ENCODE measurements around the gene BCAM. TPM values are rescaled to one million over a fixed set of nuclear protein-coding genes. Genes with fewer than 3 reads are reported as not detected.

The BCAM gene
- total RNA-seq, 1 experiment from 2014 or later, result 78.7 TPM

DNA sequence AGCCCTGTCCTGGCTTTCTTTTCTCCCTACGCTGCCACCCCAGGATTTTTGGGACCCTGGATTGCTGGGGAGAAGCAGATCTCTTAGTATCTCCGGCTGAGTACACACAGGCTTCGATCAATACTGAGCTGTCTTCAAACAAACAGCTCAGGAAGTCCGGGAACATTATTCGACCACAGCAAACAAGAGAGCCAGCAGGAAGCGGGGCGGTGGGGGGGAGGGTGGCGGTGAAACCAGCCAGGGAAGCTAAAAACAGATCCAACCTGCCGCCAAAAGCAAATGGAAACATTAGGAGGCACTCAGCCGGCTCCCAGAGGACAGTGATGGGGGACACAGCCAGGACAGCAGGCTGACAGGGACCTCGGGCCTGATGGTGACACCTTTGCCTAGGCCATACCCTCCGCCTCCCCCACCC, 12.2 kb upstream of the BCAM start:
- Histone ChIP-seq H3K4me3 (replicated peaks in 1 of 2; ENCODE audit: low read depth in 1 of 2, low read length in 2 of 2) (no peak overlapping the region), H4K20me1 (ENCODE audit: insufficient read depth) (no peaks in the 10 kb centered on the region), H3K9me3 (ENCODE audit: control insufficient read depth in 1 of 2, insufficient read depth in 1 of 2, low read depth in 1 of 2, low read length in 2 of 2) (no peaks in the 10 kb centered on the region), H3K4me1 (ENCODE audit: control insufficient read depth in 1 of 2, insufficient read depth in 2 of 2, low read length in 2 of 2) (peaks cover 3 to 9% of the 10 kb centered on the region in 2 experiments; a peak in 3 of 4 replicates), H3K36me3 (ENCODE audit: control insufficient read depth in 1 of 2, insufficient read depth in 2 of 2, low read length in 2 of 2) (peaks cover 17 to 27% of the 10 kb centered on the region in 2 experiments; a peak in 3 of 4 replicates), H3K9ac (ENCODE audit: low read length) (no peak overlapping the region), H3K4me2 (ENCODE audit: low read length) (no peak overlapping the region), H3K9me2 (ENCODE audit: insufficient read depth) (no peaks in the 10 kb centered on the region), H3K79me2 (ENCODE audit: insufficient read depth, low read length) (no peaks in the 10 kb centered on the region), H3K27ac (ENCODE audit: low read depth, low read length) (no peak overlapping the region), H3K27me3 (ENCODE audit: insufficient read depth, low read length) (no peaks in the 10 kb centered on the region), H2AFZ (ENCODE audit: low read depth, low read length, poor library complexity, severe bottlenecking) (no peak overlapping the region)
- CTCF ChIA-PET, result no interaction called here
- no TSS peak for BruUV-seq (replicated peaks)
- RAD21 ChIA-PET (ENCODE audit: low non-redundant PET in 1 of 2, low total read pairs in 2 of 2, uncharacterized antibody in 2 of 2, unreplicated experiment in 2 of 2), result no interaction called here
- intact Hi-C loops (cut with micrococcal nuclease), result no loop called here
- no peak for TF ChIP-seq TCF7L2 (IDR thresholded peaks at IDR 0.05; ENCODE audit: borderline replicate concordance, extremely low read depth, insufficient read depth, insufficient read length)
- TF ChIP-seq EGR1 (IDR thresholded peaks at IDR 0.05; ENCODE audit: low read depth), result no peak
- TF ChIP-seq POLR2A (IDR thresholded peaks at IDR 0.05; ENCODE audit: borderline replicate concordance, extremely low read depth, insufficient read depth, insufficient read length), result no peak
- no peak for DNase-seq (ENCODE audit: low read depth, low spot score)
- POLR2A ChIA-PET, result interaction anchor here (0.7 kb wide), 1 partner anchor 94 kb away, joined by 4 read pairs; the partner anchor contains the start of gene TOMM40
- no peak for ATAC-seq

DNA sequence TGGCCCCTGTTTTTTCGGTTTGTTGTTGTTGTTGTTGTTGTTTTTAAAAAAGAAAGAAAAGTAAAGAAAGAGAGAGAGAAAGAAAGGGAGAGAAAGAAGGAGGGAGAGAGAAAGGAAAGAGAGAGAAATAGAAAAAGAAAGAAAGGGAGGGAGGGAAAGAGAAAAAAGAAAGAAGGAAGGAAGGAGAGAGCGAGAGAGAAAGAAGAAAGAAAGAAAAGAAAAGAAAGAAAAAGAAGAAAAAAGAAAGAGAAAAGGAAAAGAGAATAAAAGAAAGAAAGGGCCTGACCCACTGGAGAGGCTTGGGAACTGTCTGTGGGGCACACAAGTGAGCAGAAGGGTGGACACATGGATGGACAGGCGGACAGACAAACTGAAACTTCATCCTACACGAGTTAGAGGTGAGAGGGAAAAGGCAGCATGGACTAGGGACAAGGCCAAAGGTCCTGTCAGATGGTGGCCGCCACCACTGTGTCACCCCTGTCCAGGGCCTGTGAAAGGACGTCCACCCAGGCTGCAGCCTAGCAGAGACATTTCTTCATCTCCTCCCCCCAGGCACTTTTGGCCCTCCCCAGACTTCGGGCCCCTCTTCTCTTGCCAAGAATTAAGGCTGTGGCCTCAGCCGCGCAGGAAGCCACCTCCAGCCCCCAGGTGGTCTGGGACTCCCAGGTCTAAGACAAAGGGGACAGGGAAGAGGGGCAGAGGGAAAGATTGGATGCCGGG, 9.1 kb upstream of the BCAM start:
- H3K79me2 ChIP-seq (ENCODE audit: insufficient read depth, low read length), result no peaks in the 10 kb centered on the region
- no peak overlapping the region for H3K4me2 ChIP-seq (ENCODE audit: low read length)
- H2AFZ ChIP-seq (ENCODE audit: low read depth, low read length, poor library complexity, severe bottlenecking), result no peak overlapping the region
- ATAC-seq, result peak; percentile 17
- no peaks in the 10 kb centered on the region for H4K20me1 ChIP-seq (ENCODE audit: insufficient read depth)
- RAD21 ChIA-PET (ENCODE audit: low non-redundant PET in 1 of 2, low total read pairs in 2 of 2, uncharacterized antibody in 2 of 2, unreplicated experiment in 2 of 2), result no interaction called here
- no peaks in the 10 kb centered on the region for H3K9me2 ChIP-seq (ENCODE audit: insufficient read depth)
- BruUV-seq (replicated peaks), result no TSS peak
- peaks cover 13 to 24% of the 10 kb centered on the region in 2 experiments; a peak in 3 of 4 replicates for H3K36me3 ChIP-seq (ENCODE audit: control insufficient read depth in 1 of 2, insufficient read depth in 2 of 2, low read length in 2 of 2)
- POLR2A ChIA-PET, result no interaction called here
- DNase-seq (ENCODE audit: low read depth, low spot score), result no peak
- peaks cover 3 to 9% of the 10 kb centered on the region in 2 experiments; a peak in 3 of 4 replicates for H3K4me1 ChIP-seq (ENCODE audit: control insufficient read depth in 1 of 2, insufficient read depth in 2 of 2, low read length in 2 of 2)
- H3K9ac ChIP-seq (ENCODE audit: low read length), result no peak overlapping the region
- CTCF ChIA-PET, result interaction anchor here (1.3 kb wide), 1 partner anchor 45 kb away, joined by 3 read pairs; no protein-coding TSS in a partner anchor
- intact Hi-C loops (cut with micrococcal nuclease), result loop anchor here (5.0 kb wide), 1 partner anchor 538 kb away; no protein-coding TSS in a partner anchor
- peaks cover 0 to 3% of the 10 kb centered on the region in 2 experiments; a peak in 1 of 4 replicates for H3K9me3 ChIP-seq (ENCODE audit: control insufficient read depth in 1 of 2, insufficient read depth in 1 of 2, low read depth in 1 of 2, low read length in 2 of 2)
- H3K27me3 ChIP-seq (ENCODE audit: insufficient read depth, low read length), result no peaks in the 10 kb centered on the region
- H3K27ac ChIP-seq (ENCODE audit: low read depth, low read length), result no peak overlapping the region; the same call in 1 of the 2 replicates
- H3K4me3 ChIP-seq (replicated peaks in 1 of 2; ENCODE audit: low read depth in 1 of 2, low read length in 2 of 2), result no peak overlapping the region
- TF ChIP-seq EZH2 (IDR thresholded peaks at IDR 0.05) (no peak), ZFX (IDR thresholded peaks at IDR 0.05) (no peak), POLR2AphosphoS5 (IDR thresholded peaks at IDR 0.05; ENCODE audit: low read depth, low read length) (no peak), SRF (IDR thresholded peaks at IDR 0.05; ENCODE audit: low read depth) (no peak), TCF7L2 (IDR thresholded peaks at IDR 0.05; ENCODE audit: borderline replicate concordance, extremely low read depth, insufficient read depth, insufficient read length) (no peak), SP1 (IDR thresholded peaks at IDR 0.05; ENCODE audit: low read depth) (no peak), CBX3 (IDR thresholded peaks at IDR 0.05; ENCODE audit: low read depth) (no peak), YY1 (IDR thresholded peaks at IDR 0.05; ENCODE audit: extremely low read depth, insufficient replicate concordance, low read depth, low read length) (no peak), POLR2A (IDR thresholded peaks at IDR 0.05; ENCODE audit: borderline replicate concordance, extremely low read depth, insufficient read depth, insufficient read length) (no peak), CEBPB (IDR thresholded peaks at IDR 0.05; ENCODE audit: low read depth) (no peak), ELF1 (IDR thresholded peaks at IDR 0.05; ENCODE audit: borderline replicate concordance, low read depth) (no peak), JUND (IDR thresholded peaks at IDR 0.05) (no peak), ZNF274 (IDR thresholded peaks at IDR 0.05; ENCODE audit: low read depth, low read length) (no peak)
- TF ChIP-seq, protein P1, sequence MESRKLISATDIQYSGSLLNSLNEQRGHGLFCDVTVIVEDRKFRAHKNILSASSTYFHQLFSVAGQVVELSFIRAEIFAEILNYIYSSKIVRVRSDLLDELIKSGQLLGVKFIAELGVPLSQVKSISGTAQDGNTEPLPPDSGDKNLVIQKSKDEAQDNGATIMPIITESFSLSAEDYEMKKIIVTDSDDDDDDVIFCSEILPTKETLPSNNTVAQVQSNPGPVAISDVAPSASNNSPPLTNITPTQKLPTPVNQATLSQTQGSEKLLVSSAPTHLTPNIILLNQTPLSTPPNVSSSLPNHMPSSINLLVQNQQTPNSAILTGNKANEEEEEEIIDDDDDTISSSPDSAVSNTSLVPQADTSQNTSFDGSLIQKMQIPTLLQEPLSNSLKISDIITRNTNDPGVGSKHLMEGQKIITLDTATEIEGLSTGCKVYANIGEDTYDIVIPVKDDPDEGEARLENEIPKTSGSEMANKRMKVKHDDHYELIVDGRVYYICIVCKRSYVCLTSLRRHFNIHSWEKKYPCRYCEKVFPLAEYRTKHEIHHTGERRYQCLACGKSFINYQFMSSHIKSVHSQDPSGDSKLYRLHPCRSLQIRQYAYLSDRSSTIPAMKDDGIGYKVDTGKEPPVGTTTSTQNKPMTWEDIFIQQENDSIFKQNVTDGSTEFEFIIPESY (IDR thresholded peaks at IDR 0.05; ENCODE audit: extremely low read depth, insufficient replicate concordance, low read length), result no peak

Measured in HCT116 (cell line).